Measurements from ENCODE around the gene RAB25.
"Not testable (repeated sequence)": the region's sequence is repeated elsewhere in the genome, so short reads cannot be mapped to it uniquely, and the experiment has no call there.

RAB25 gene

DNA sequence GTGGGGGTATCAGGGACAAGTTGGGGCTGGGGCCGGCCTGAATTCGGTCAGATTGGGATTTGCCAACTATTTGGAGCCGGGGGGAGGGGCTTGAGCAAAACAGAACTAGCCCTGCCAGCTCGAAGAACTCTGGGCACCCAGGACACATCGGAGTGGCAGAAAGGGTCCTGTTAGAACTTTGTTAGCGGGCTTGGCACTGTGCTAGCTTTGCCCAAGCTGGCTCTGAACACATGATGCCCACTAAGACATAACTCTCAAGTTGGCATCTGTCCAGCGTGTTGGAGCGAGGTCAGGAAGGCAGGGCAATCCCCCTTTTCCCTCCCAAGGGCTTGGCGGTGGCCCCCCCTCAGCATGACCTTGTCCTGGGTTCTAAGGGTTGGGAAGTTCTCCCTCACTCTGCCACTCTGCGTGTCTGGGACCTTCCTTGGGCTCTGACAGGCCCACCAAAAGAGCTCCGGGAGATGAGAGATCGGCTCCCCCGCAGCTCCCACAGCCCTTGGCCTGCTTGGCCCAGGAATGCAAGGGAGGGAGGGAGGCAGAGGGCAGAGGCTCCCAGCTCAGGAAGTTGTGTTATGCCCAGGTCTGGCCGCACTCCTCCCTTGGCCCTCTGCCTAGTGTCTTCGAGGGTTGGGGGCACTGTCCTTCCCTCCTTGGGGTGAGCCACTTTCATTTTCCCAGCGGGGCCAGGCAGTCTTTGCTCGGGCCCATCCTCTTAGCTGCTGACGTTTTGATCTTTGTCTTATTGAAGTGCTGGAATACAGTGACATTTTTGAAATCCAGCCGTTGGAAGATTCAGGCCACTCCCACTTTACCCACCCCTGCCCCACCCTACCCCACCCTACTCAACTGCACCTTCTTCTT, 54.8 kb downstream of the RAB25 start:
- in situ Hi-C loops (cut with MboI; ENCODE audit: low sequenced_read_pairs) = no loop called here

- in situ Hi-C loops (cut with MboI; ENCODE audit: low sequenced_read_pairs) = not testable (repeated sequence)
Observed at GRCh38 chr1:156116731-156117130, 55.8 kb downstream of the RAB25 start.

GRCh38 chr1:156117414-156118176, 56.6 kb downstream of the RAB25 start:
- in situ Hi-C loops (cut with MboI; ENCODE audit: low sequenced_read_pairs) = no loop called here

GRCh38 chr1:156118177-156118868, 57.4 kb downstream of the RAB25 start:
- in situ Hi-C loops (cut with MboI; ENCODE audit: low sequenced_read_pairs) = no loop called here

DNA sequence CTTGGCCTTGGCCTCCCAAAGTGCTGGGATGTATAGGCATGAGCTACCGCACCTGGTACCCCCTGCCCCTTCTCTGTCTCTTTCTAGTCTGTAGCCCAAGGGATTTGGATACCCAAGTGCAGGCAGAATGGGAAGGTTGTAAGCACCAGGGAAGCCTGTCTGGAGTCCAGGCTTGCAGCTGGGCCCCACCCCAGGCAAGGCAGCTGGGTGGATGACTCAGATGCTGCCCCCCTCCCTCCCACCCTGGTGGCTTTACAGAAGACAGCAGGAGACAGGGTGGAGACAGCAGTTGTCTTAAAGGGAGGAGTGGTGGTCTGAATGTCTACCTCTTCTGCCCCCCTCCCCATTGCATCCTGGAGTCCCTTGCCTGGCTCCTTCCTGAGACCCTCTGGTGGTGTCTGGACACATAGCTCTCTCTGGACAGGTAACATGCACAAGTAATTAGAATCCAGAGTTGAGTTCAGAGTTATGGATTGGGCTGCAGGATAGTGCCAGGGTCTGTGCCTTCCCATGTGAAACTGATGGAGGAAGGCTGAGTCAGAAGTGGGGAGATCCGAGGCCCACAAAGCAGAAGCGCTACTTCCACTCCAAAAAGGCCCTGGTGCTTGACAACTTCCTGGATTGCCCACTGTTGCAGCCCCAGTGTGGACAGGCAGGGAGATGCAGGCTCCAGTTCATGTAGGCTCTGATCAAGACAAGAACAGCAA, 58.7 kb downstream of the RAB25 start:
- in situ Hi-C loops (cut with MboI; ENCODE audit: low sequenced_read_pairs) = no loop called here
